Posterior vena cava (tissue), 2 donors: ENCODE data around the gene ARPC5. TPM values are rescaled to one million over a fixed set of nuclear protein-coding genes. Genes with fewer than 3 reads are reported as not detected.
"Not testable (repeated sequence)": the region's sequence is repeated elsewhere in the genome, so short reads cannot be mapped to it uniquely, and the experiment has no call there.

Source experiments
- DNase-seq: peaks from one replicate; pipeline ENCODE4 v3.0.0-alpha.2; 2020; ENCODE audit warnings: low spot score
- intact Hi-C, 2 donors: fragments of 100-400 bp; cut with DNase I; formaldehyde crosslinking; loops; one replicate each; pipeline versions ENCODE4 v1.14.1 to v1.14.2; 2022 to 2023
- total RNA-seq, 2 donors: library from RNA; stranded (reverse); fragmentation: NEBNext Ultra II Directional; extraction: Animal tissue kit (Norgen Biotek cat#: 25700); gene quantifications; one replicate each; pipeline ENCODE4 v1.2.1, GENCODE V29; 2021
- donor health status: DM: yes; HTN: yes; CAD: no.
- donor health status: DM: yes; HTN: yes; CAD: no.

Gene ARPC5
- total RNA-seq, 2 donors from 2014 or later, result 118 TPM

DNA sequence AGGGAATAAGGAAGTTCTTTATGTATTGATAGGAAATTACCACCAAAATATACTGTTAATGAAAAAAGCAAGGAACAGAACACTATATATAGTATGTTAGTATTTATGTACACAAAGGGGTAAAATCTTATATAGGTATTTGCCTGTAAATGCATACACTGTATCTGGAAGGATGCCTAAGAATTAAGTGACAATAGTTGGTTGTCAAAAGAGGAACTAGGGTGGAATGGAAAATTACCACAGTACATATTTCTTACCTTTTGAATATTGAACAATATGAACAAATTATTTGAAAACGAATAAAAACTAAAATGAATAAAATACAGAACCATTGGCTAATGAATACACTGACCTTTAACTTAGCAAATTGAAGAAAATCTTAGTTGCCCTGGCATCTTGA, 13.6 kb downstream of the ARPC5 start:
- no peak for DNase-seq
- intact Hi-C loops, result no loop called here

DNA sequence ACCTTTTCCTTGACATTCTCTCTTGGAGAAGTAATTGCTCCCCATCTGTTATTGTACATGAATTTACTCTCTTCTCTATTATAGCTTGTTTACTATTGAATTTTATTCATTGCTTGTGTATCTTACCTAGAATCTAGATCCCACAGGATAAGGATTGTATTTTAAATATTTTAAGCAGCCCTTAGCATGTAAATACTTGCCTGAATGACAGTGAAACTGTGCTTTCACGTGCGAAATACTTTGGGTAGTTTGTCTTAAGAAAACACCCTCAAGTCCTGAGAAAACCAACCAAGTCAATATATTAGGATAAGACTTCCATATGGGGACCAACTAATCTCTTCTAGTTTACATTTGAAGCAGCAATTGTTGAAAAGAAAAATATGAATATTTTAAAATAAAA, 15.3 kb downstream of the ARPC5 start:
- DNase-seq, result no peak
- intact Hi-C loops, result no loop called here

DNA sequence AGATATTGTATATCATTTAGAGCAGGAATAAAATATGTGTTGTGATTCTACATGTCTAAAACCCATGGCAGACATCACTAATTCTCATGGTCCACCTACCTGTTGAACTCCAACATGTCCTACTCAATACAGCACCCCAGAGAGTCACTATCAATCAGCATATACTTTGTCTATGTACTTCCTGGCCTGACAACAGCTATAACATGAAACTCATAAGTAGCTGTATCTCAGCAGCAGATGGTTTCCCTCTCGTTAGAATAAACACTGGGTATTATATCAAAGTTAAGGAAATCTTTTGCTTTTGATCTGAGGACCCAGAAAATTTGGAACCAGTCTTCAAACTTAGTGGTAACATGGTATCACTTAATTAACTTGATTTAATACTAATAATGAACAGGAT, 15.8 kb downstream of the ARPC5 start:
- intact Hi-C loops, result no loop called here
- no peak for DNase-seq

DNA sequence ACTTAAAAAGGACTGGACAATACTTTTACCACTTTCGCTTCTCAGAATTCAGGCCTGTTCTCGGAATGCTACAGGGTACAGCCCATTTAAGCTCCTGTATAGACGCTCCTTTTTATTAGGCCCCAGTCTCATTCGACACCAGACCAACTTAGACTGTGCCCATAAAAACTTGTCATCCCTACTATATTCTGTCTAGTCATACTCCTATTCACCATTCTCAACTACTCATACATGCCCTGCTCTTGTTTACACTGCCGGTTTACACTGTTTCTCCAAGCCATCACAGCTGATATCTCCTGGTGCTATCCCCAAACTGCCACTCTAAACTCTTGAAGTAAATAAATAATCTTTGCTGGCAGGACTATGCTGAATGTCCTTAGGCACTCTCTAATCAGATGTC, 17.4 kb downstream of the ARPC5 start:
- intact Hi-C loops, DNase-seq: not testable (repeated sequence)

DNA sequence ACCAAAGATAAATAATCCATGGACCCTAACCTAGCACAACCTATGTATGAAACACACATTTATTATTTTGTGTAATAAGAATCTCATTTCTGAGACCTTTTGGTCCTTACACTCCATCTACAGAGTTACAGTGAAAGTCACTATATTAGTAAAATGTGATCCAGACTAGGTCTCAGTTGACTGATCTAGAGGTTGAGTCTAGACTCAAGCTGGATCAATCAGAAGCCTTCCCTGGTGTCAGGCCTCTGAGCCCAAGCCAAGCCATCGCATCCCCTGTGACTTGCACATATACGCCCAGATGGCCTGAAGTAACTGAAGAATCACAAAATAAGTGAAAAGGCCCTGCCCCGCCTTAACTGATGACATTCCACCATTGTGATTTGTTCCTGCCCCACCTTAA, 22.6 kb downstream of the ARPC5 start:
- intact Hi-C loops, DNase-seq: not testable (repeated sequence)

DNA sequence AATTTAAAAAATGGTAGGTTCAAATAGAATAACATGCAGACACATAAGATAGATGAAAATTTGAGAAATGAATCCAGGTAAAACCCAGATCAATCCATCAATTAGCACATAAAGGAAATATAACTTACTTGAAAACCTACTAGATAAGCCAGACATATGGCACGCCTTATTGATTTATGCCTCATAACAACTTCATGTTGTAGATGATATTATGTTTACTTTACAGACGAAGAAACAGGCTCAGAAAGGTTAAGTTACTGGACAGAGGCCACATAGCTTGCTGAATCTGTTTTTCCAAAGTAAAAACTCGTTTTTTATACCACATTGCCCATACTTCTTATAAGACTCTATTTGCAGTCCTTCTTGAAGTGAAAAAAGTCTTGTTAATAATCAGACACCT, 23.2 kb downstream of the ARPC5 start:
- no peak for DNase-seq
- intact Hi-C loops, result no loop called here

DNA sequence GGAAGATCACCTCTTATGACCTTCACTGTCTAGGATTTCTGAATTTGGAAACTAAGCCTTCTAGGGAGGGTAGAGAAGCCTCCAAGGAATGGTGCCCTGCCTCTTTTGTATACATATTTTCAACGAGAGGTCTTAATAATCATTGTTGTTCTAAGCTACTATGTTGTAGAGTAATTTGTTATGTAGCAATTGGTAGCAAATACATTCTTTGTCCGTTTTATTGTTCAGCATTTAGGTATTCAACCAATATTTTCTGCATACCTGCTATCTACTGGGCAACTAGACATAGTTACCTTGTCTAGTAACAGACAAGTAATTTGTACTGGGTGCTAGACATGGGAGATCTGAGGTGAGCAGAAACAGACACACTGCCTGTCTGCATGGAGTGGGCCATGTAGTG, 24.6 kb downstream of the ARPC5 start:
- no peak for DNase-seq
- intact Hi-C loops, result no loop called here

DNA sequence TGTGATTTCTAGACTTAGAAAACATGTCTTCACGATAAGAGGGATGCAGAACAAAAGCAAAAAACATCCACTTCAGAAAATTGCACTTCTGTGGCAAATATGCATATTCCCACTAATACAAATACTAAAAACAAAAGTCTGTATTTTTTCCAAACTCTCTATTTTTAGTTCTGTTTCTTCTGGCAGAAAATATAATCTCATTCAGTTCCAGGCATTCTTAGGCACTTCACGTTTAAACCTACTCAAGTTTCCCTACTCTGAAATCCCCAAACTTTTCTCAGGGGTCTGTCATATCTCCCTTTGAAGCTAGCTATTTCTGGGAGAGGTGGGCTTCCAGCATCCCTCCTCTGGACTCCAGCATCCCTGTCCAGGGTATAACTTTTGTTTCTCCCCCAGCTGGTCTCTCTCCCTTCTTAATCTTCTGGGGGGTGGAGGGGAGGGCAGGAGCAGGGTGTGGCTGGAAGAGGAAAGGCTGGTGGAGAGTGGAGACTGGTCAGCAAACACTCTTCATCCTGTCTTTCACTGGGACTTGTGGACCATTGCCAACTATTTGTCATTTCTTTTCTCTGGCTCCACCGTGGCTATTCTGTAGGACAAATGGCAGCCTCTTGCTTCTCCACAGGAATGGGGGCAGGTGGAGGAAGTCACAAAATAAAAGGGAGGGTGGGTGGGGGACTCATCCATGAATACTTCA, 25.7 kb downstream of the ARPC5 start:
- intact Hi-C loops, result no loop called here
- DNase-seq, result no peak

DNA sequence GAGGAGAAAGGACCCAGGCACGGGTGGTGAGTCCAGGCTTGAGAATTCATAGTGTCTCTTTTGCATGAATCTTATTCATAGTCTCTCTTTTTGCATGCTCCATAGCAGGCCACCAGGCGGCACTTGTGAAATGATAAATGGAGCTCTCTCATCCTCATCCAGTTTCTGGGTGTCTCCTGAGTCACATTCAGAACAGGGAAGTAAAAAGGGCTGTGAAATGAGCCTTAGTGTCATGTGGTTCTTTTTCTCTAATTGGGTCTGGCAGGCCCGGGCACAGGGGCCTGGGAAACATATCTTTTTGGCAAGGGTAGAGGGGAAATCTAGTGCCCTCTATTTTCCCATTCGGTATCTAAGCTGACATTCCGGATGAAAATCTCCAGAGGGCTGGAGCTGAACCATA, 26.3 kb downstream of the ARPC5 start:
- intact Hi-C loops, result no loop called here
- DNase-seq, result peak; percentile 86

DNA sequence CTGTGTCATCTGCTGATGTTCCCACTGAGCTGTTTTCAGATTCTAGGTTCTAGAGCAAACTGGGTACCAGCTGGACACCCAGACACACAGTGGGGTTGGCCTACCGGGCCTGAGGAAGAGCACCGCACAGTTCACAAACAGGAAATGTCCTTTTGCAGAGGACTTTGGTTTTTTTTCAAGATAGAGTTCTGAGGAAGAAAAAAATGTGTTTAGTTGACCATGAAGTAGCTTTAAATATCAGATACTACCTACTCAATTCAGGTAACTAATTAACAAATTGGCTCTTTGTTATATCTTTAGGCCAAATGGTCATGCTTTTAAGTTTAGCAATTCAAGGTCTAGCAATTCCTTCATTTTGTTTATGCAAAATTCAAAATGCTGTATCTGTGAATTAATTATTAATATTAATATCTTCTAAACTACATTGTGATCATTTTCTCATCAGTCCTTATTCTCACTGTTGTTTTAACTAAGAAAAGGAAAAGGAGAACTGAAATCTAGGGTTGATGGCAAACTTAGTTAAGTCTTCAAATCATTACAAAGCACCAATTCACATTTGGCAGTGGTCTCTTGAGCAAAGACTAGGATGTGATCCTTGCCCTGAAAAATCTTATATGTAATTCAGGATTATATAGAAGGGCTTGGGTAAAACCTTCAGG, 28.1 kb downstream of the ARPC5 start:
- DNase-seq, result no peak
- intact Hi-C loops, result no loop called here

DNA sequence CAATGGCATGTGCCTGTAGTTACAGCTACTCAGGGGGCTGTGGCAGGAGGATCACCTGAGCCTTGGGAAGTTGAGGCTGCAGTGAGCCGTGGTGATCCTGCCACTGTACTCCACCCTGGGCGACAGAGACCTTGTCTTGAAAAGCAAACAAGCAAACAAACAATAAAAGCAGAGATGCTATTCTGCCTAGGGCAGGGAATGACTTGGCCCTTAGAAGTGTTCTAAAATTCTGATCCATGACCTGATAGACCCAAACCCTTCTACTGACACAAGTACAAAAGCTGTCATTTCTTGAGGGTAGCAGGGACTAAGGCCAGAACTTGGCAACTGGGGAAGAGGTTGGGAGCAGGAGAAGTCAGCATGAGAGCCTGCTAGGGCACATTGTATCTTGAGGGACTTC, 29.7 kb downstream of the ARPC5 start:
- DNase-seq, result no peak
- intact Hi-C loops, result no loop called here

DNA sequence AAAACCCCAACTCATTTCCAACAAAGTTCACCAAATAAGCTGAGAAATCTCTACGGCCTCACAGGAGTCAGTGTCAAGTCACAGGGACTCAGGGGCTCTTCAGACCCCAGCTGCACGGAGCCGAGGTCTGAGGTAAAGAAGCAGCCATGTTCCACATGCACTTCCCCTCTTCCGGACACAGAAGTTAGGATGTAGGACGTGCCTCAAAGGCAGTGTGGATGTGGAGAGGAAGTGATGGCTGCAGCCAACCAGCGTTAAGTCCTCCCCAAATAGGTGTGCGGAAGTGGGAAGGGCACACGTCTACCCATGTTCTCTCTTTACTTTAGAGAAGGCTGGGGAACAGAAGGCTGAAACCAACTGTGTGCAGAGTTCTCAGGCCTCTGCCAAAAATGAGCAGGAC, 30.8 kb downstream of the ARPC5 start:
- no peak for DNase-seq
- intact Hi-C loops, result no loop called here

DNA sequence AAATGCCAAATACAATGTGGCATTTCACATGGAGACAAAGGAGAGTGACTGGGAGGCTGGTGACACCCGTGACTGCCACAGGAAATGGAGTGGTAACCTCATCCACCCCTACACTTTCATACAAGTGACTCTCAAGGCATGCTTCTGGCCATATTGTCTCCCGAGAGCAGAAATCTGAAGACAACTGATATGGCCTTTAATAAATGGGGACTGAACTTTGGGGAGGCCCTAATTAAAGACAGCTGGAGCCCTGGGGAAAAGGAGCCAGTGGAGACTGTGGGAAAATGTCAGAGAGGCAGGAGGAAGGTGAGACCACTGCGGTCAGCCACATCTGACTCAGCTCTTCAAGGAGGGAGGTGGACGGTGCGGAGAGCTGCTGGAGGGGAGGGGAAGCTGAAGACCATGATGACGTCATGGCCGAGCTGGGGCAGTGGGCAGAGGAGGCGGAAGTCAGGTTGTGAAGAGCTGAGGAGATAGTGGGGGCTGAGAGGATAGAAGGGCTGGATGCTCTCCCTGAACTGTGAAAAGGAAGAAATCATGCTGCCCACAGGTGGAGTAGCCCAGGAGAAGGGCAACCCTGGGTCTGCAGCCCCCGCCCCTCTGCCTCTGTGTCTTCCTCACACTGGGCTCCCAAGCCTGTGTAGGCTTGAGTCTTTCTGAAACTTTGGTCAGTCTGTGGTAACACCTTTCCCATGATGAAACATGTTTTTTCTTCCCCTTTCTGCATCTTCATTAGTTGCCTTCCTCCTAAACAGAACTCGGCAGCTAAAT, 31.4 kb downstream of the ARPC5 start:
- intact Hi-C loops, result no loop called here
- DNase-seq, result peak; percentile 81

DNA sequence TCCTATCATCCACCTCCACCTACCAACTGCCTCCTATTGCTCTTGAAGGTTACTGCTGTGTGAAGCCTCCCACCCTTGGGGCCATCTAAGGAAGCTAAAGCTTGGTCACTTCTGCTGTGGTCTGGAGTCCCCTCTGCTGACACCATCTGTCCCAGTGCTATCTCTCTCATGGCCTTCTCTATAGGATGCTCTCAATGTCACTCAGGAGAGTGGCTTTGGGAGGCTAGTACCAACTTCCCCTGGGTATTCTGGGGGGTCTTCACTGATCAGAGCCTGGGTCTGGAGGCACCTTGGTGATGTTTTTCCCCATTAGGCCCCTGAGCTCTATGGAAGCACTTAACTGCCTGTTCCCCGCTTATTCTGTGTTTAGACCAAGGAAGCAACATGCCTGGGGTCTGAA, 33.1 kb downstream of the ARPC5 start:
- intact Hi-C loops, result no loop called here
- DNase-seq, result no peak

DNA sequence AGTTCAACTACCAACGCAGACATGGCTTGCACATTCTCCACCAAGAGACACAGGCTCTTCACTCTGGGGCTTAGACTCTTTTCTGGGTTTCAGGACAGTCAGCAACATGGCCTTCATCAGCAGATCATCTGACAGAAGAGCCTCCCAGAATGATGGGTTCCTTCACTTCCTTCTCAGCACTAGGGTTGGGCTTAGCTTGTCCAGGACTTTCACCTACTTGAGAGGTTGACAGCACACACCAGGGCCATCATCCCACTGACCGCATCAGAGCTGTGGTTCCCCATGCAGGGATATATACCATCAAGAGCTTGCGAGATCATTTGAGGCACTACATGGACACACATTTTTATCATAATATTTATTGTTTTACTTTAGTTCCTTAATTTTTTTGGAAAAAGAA, 34.9 kb downstream of the ARPC5 start:
- DNase-seq, result no peak
- intact Hi-C loops, result no loop called here

DNA sequence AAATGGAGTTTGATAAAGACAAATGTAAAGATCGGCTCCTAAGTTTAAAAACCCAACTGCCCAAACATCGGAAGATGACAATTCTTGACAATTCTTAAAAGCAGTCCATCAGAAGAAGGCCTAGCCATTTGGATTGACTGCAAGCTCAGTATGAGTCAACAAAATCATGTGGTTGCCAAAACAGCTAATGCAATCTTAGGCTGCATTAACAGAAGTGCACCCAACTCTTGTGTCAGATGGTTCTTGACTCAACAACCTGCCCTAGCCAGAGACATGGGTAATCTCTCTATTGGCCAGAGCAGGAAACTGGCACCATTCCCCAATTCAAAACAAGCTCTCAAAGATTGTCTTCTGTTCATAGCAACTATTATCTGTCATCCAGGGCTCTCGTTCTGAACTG, 35.4 kb downstream of the ARPC5 start:
- no peak for DNase-seq
- intact Hi-C loops, result no loop called here

DNA sequence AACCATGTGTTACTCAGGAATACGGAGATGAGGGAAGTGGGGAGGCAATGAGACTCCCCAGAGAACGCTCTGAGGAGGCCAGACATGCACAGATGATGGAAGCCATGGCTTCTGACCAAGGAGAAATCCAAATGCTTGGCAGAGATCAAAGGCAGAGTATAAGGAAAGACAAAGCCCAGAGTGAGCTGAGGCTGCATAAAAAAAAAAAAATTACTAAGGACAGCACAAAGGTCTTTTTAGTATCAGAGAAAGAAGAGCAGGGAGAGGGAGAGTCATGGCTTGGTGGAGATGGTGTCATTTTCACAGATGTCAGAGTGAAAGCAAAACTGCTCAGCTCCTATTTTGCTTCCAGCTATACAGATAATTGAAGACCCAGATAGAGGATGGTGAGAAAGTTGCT, 37.2 kb downstream of the ARPC5 start:
- DNase-seq, result no peak
- intact Hi-C loops, result no loop called here

DNA sequence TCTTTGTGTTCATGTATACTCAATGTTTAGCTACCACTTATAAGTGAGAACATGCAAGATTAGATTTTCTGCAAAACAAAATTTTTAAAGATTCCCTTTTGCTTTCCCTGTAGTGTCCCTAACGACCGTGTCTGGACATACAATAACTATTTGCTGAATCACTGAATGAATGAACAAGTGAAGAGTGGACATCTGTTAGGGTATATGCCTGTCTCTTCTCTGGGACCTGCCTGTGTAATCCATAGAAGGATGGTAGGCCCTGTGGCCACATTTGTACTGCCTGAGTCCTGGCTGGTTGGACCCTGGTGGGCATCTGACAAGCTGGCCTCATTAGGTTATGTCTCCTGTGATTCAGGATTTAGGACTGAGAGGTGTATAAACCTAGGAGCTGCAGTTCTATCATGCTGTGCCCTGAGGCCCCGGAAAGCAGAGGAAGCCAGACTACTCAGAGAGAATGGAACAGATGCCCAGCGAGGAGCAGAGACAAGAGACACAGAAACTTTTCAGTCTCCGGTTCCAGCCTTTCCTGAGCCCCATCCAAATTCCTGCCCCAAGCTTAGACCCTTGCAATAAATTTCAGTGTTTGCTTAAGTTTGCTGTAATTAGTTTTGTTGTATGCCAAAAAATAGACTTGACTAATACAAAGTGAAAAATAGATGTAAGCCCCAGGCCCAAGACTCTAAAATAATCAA, 37.8 kb downstream of the ARPC5 start:
- intact Hi-C loops, result no loop called here
- no peak for DNase-seq

DNA sequence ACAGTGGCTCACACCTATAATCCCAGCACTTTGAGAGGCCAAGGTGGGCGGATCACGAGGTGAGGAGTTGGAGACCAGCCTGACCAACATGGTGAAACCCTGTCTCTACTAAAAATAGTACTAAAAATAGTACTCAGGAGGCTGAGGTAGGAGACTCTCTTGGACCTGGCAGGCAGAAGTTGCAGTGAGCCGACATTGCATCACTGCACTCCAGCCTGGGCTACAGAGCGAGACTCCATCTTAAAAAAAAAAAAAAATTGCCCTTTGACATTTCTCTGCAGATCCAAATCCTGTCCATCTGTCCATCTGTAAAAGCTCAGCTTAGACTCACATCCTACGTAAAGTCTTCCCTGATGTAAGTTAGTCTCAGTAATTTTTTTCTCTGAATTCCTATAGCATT, 39.1 kb downstream of the ARPC5 start:
- no peak for DNase-seq
- intact Hi-C loops, result no loop called here

DNA sequence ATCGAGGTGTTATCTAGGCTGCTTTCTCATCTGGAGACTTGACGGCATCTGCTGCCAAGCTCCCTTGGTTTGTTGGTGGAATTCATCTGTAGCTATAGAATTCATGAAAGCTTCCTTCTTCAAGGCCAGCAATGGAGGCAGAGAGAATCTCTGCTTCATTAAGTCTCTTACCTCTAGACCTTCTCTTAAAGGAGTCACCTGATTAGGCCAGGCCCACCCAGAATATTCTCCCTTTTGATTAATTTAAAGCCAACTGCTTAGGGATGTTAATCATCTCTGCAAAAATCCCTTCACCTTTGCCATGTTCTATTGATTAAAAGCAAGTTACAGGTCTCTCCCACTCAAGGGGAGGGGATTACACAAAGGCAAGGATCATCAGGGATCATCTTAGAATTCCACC, 40.0 kb downstream of the ARPC5 start:
- DNase-seq, result no peak
- intact Hi-C loops, result no loop called here
